AG09319 (cell line): Measurements from ENCODE around the gene SLC35F2.

Source experiments
- DNase-seq: peaks from one replicate; pipeline ENCODE4 v3.0.0-alpha.2; 2010; ENCODE audit warnings: low read depth; ENCODE audit errors: extremely low read depth
- CTCF ChIP-seq: IDR thresholded peaks from 2 replicates; pipeline ENCODE4 v1.5.1; 2011; ENCODE audit warnings: low read depth, mild to moderate bottlenecking, inconsistent platforms, low read length, moderate library complexity

Gene SLC35F2

DNA sequence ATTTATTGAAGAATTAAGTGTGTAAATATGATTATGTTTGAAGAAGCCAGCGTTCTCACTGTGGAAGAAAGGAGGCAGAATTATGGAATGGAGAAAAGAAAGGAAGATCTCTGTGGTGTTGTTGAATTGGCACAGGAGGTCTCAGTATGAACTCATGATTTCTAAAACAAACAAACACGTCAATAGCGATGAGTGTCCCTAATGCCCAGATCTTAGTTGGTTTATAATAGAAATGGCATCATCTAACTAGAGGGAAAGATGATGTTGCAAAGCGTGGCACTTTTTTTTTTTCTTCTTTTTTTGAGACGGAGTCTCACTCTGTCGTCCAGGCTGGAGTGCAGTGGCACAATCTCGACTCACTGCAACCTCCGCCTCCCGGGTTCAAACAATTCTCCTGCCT is 107.5 kb downstream of the SLC35F2 start:
- no peak for TF ChIP-seq CTCF
- DNase-seq, result no peak

- no peak for TF ChIP-seq CTCF
- DNase-seq, result no peak
These were observed 108.3 kb downstream of the SLC35F2 start for GRCh38 chr11:107750313-107750712.

- DNase-seq, result no peak
- TF ChIP-seq CTCF, result no peak
These were observed 111.0 kb downstream of the SLC35F2 start for GRCh38 chr11:107747622-107748021.

- no peak for DNase-seq
- no peak for TF ChIP-seq CTCF
These were observed 113.9 kb downstream of the SLC35F2 start for GRCh38 chr11:107744736-107745135.

- DNase-seq, result no peak
- TF ChIP-seq CTCF, result no peak
These were observed 115.4 kb downstream of the SLC35F2 start for GRCh38 chr11:107743191-107743590.

GRCh38 chr11:107741044-107741823 is 117.4 kb downstream of the SLC35F2 start:
- TF ChIP-seq CTCF, result peak; percentile 61
- DNase-seq, result no peak
